ENCODE measurements around the gene KIRREL3.

The KIRREL3 gene

GRCh38 chr11:126636911-126637794, 363.4 kb downstream of the KIRREL3 start:
- peak; percentile 64 for DNase-seq (ENCODE audit: insufficient read length, low spot score)
- peak; percentile 84 for FAIRE-seq
- TF ChIP-seq POLR2A (IDR thresholded peaks at IDR 0.05; ENCODE audit: low read depth, low read length): no peak

- FAIRE-seq: no peak
Observed at GRCh38 chr11:126635511-126635910, 365.1 kb downstream of the KIRREL3 start.

GRCh38 chr11:126634963-126635362, 365.6 kb downstream of the KIRREL3 start:
- no peak for TF ChIP-seq POLR2A (IDR thresholded peaks at IDR 0.05; ENCODE audit: low read depth, low read length)
- DNase-seq (ENCODE audit: insufficient read length, low spot score) (no peak), FAIRE-seq (no peak)

More at GRCh38 chr11:126635511-126635910, 365.1 kb downstream of the KIRREL3 start:
- no peak for TF ChIP-seq POLR2A (IDR thresholded peaks at IDR 0.05; ENCODE audit: low read depth, low read length)
- no peak for DNase-seq (ENCODE audit: insufficient read length, low spot score)

GRCh38 chr11:126633330-126633729, 367.2 kb downstream of the KIRREL3 start:
- DNase-seq (ENCODE audit: insufficient read length, low spot score) (no peak), FAIRE-seq (no peak)
- no peak for TF ChIP-seq POLR2A (IDR thresholded peaks at IDR 0.05; ENCODE audit: low read depth, low read length)

GRCh38 chr11:126630893-126631798, 369.4 kb downstream of the KIRREL3 start:
- no peak for TF ChIP-seq POLR2A (IDR thresholded peaks at IDR 0.05; ENCODE audit: low read depth, low read length)
- no peak for FAIRE-seq
- no peak for DNase-seq (ENCODE audit: insufficient read length, low spot score)

GRCh38 chr11:126630488-126630887, 370.1 kb downstream of the KIRREL3 start:
- DNase-seq (ENCODE audit: insufficient read length, low spot score) (no peak), FAIRE-seq (no peak)
- no peak for TF ChIP-seq POLR2A (IDR thresholded peaks at IDR 0.05; ENCODE audit: low read depth, low read length)

GRCh38 chr11:126628790-126629621, 371.6 kb downstream of the KIRREL3 start:
- no peak for DNase-seq (ENCODE audit: insufficient read length, low spot score)
- FAIRE-seq: no peak
- no peak for TF ChIP-seq POLR2A (IDR thresholded peaks at IDR 0.05; ENCODE audit: low read depth, low read length)

GRCh38 chr11:126628450-126628789, 372.1 kb downstream of the KIRREL3 start:
- TF ChIP-seq POLR2A (IDR thresholded peaks at IDR 0.05; ENCODE audit: low read depth, low read length): no peak
- FAIRE-seq (no peak), DNase-seq (ENCODE audit: insufficient read length, low spot score) (no peak)

GRCh38 chr11:126627421-126627820, 373.1 kb downstream of the KIRREL3 start:
- no peak for DNase-seq (ENCODE audit: insufficient read length, low spot score)
- no peak for FAIRE-seq
- TF ChIP-seq POLR2A (IDR thresholded peaks at IDR 0.05; ENCODE audit: low read depth, low read length): no peak

- TF ChIP-seq POLR2A (IDR thresholded peaks at IDR 0.05; ENCODE audit: low read depth, low read length): no peak
- FAIRE-seq (no peak), DNase-seq (ENCODE audit: insufficient read length, low spot score) (no peak)
Observed at GRCh38 chr11:126624506-126624905, 376.1 kb downstream of the KIRREL3 start.

- FAIRE-seq: no peak
- TF ChIP-seq POLR2A (IDR thresholded peaks at IDR 0.05; ENCODE audit: low read depth, low read length): no peak
- no peak for DNase-seq (ENCODE audit: insufficient read length, low spot score)
Observed at GRCh38 chr11:126619516-126619915, 381.1 kb downstream of the KIRREL3 start.

GRCh38 chr11:126615845-126616244, 384.7 kb downstream of the KIRREL3 start:
- FAIRE-seq: no peak
- no peak for TF ChIP-seq POLR2A (IDR thresholded peaks at IDR 0.05; ENCODE audit: low read depth, low read length)
- DNase-seq (ENCODE audit: insufficient read length, low spot score): no peak

- TF ChIP-seq POLR2A (IDR thresholded peaks at IDR 0.05; ENCODE audit: low read depth, low read length): no peak
- no peak for DNase-seq (ENCODE audit: insufficient read length, low spot score)
- FAIRE-seq: no peak
Observed at GRCh38 chr11:126613272-126613671, 387.3 kb downstream of the KIRREL3 start.
